H9 (cell line): ENCODE data around the gene NDUFA6. TPM values are rescaled to one million over a fixed set of nuclear protein-coding genes. Genes with fewer than 3 reads are reported as not detected.

Source experiments
- DNase-seq: peaks from one replicate; pipeline ENCODE4 v3.0.0-alpha.2; 2017
- H2AFZ ChIP-seq: one replicate; pipeline ENCODE4 v1.6.1; 2013; ENCODE audit warnings: mild to moderate bottlenecking, low read length, control low read depth, moderate library complexity
- H2AK5ac ChIP-seq: 2 replicates; pipeline ENCODE4 v1.6.1; 2013; ENCODE audit warnings: low read length, control low read depth, mixed read lengths; ENCODE audit not compliant: insufficient read length
- H2BK120ac ChIP-seq: one replicate; pipeline ENCODE4 v1.6.1; 2013; ENCODE audit warnings: low read depth, mild to moderate bottlenecking, low read length, control low read depth, inconsistent platforms; ENCODE audit not compliant: poor library complexity, severe bottlenecking
- H2BK12ac ChIP-seq: 2 replicates; pipeline ENCODE4 v1.6.1; 2013; ENCODE audit warnings: low read length, control low read depth, mixed read lengths, low read depth; ENCODE audit not compliant: insufficient read length
- H2BK15ac ChIP-seq: 2 replicates; pipeline ENCODE4 v1.6.1; 2013; ENCODE audit warnings: low read depth, low read length, control low read depth
- H2BK20ac ChIP-seq: one replicate; pipeline ENCODE4 v1.6.1; 2013; ENCODE audit warnings: low read depth, mild to moderate bottlenecking, low read length, control low read depth, inconsistent platforms; ENCODE audit not compliant: poor library complexity, severe bottlenecking
- H2BK5ac ChIP-seq: 2 replicates; pipeline ENCODE4 v1.6.1; 2013; ENCODE audit warnings: low read length, control low read depth, mixed read lengths; ENCODE audit not compliant: insufficient read length
- H3K14ac ChIP-seq: 2 replicates; pipeline ENCODE4 v1.6.1; 2013; ENCODE audit warnings: low read length, control low read depth; ENCODE audit not compliant: insufficient read depth
- H3K18ac ChIP-seq: 2 replicates; pipeline ENCODE4 v1.6.1; 2013; ENCODE audit warnings: low read depth, mild to moderate bottlenecking, mixed read lengths, low read length, control low read depth; ENCODE audit not compliant: insufficient read length
- H3K23ac ChIP-seq: 2 replicates; pipeline ENCODE4 v1.6.1; 2013; ENCODE audit warnings: low read length, control low read depth, mixed read lengths, low read depth; ENCODE audit not compliant: insufficient read length
- H3K23me2 ChIP-seq: 2 replicates; pipeline ENCODE4 v1.6.1; 2013; ENCODE audit warnings: low read depth, mild to moderate bottlenecking, mixed read lengths, low read length, control low read depth; ENCODE audit not compliant: insufficient read length, poor library complexity, severe bottlenecking
- H3K27ac ChIP-seq: 2 replicates; pipeline ENCODE4 v1.5.1; 2013; ENCODE audit warnings: low read length, control low read depth, mixed read lengths, low read depth; ENCODE audit not compliant: insufficient read length
- H3K27me3 ChIP-seq: 2 replicates; pipeline ENCODE4 v1.6.1; 2013; ENCODE audit warnings: low read length, control low read depth, inconsistent platforms; ENCODE audit not compliant: insufficient read depth
- H3K4ac ChIP-seq: 2 replicates; pipeline ENCODE4 v1.6.1; 2013; ENCODE audit warnings: low read depth, mild to moderate bottlenecking, control low read depth, inconsistent platforms, low read length, moderate library complexity
- H3K4me1 ChIP-seq: 2 replicates; pipeline ENCODE4 v1.6.1; 2013; ENCODE audit warnings: low read length, control low read depth, inconsistent platforms; ENCODE audit not compliant: insufficient read depth
- H3K4me2 ChIP-seq: 2 replicates; pipeline ENCODE4 v1.6.1; 2013; ENCODE audit warnings: low read length, control low read depth, mixed read lengths; ENCODE audit not compliant: insufficient read length, insufficient read depth
- H3K56ac ChIP-seq: 2 replicates; pipeline ENCODE4 v1.6.1; 2013; ENCODE audit warnings: low read depth, mild to moderate bottlenecking, mixed read lengths, low read length, control low read depth; ENCODE audit not compliant: insufficient read length
- H3K79me1 ChIP-seq: 2 replicates; pipeline ENCODE4 v1.6.1; 2013; ENCODE audit warnings: low read depth, mild to moderate bottlenecking, moderate library complexity, low read length, control low read depth, inconsistent platforms; ENCODE audit not compliant: insufficient read depth, poor library complexity, severe bottlenecking
- H3K79me2 ChIP-seq: 2 replicates; pipeline ENCODE4 v1.6.1; 2013; ENCODE audit warnings: low read length, control low read depth, inconsistent platforms; ENCODE audit not compliant: insufficient read depth
- H3K9ac ChIP-seq: 2 replicates; pipeline ENCODE4 v1.6.1; 2013; ENCODE audit warnings: low read length, control low read depth, mixed read lengths; ENCODE audit not compliant: insufficient read length; ENCODE audit errors: extremely low read depth
- H3K9me3 ChIP-seq: one replicate; pipeline ENCODE4 v1.6.1; 2013; ENCODE audit warnings: low read depth, low read length, inconsistent platforms; ENCODE audit not compliant: control insufficient read depth
- H3T11ph ChIP-seq: one replicate; pipeline ENCODE4 v1.6.1; 2013; ENCODE audit warnings: mild to moderate bottlenecking, low read length, control low read depth, inconsistent platforms
- H4K20me1 ChIP-seq: one replicate; pipeline ENCODE4 v1.6.1; 2013; ENCODE audit not compliant: control insufficient read depth, insufficient read length, insufficient read depth
- H4K5ac ChIP-seq: 2 replicates; pipeline ENCODE4 v1.6.1; 2013; ENCODE audit warnings: low read depth, mild to moderate bottlenecking, mixed read lengths, low read length, control low read depth; ENCODE audit not compliant: insufficient read length
- H4K8ac ChIP-seq: replicated peaks from 2 replicates; pipeline ENCODE4 v1.6.1; 2013; ENCODE audit warnings: low read length, control low read depth, mixed read lengths, low read depth; ENCODE audit not compliant: insufficient read length
- H4K91ac ChIP-seq: 2 replicates; pipeline ENCODE4 v1.6.1; 2013; ENCODE audit warnings: low read depth, mild to moderate bottlenecking, moderate library complexity, mixed read lengths, low read length, control low read depth; ENCODE audit not compliant: insufficient read length
- H3K27ac Mint-ChIP-seq, 3 experiments: 2 replicates in 2 of 3; 3 replicates in 1 of 3; pipeline ENCODE4 v1.8.0; 2020 to 2021; ENCODE audit warnings: mixed read lengths in 3 of 3, mild to moderate bottlenecking in 1 of 3, moderate library complexity in 1 of 3
- H3K27me3 Mint-ChIP-seq: 2 replicates; pipeline ENCODE4 v1.8.0; 2021; ENCODE audit warnings: low read depth, mild to moderate bottlenecking, moderate library complexity, mixed read lengths
- H3K36me3 Mint-ChIP-seq, 3 experiments: 2 replicates in 2 of 3; 3 replicates in 1 of 3; pipeline ENCODE4 v1.8.0; 2020 to 2021; ENCODE audit warnings: low read depth in 3 of 3, mixed read lengths in 3 of 3; ENCODE audit not compliant: insufficient read depth in 1 of 3
- H3K4me1 Mint-ChIP-seq, 2 experiments: 2 replicates each; pipeline ENCODE4 v1.8.0; 2020; ENCODE audit warnings: mixed read lengths in 2 of 2
- H3K4me3 Mint-ChIP-seq, 2 experiments: 2 replicates in 1 of 2; 3 replicates in 1 of 2; pipeline ENCODE4 v1.8.0; 2020 to 2021; ENCODE audit warnings: mild to moderate bottlenecking in 2 of 2, mixed read lengths in 2 of 2, moderate library complexity in 1 of 2
- H3K9me3 Mint-ChIP-seq, 2 experiments: 2 replicates in 1 of 2; 3 replicates in 1 of 2; pipeline ENCODE4 v1.8.0; 2020; ENCODE audit warnings: mild to moderate bottlenecking in 2 of 2, mixed read lengths in 2 of 2, moderate library complexity in 1 of 2
- CTCF ChIP-seq: fragments of 200-600 bp; sonication (generic); conservative IDR thresholded peaks from 3 replicates; pipeline ENCODE4 v1.8.0; 2021; ENCODE audit warnings: antibody characterized with exemption, mild to moderate bottlenecking
- WGBS: extraction: QIAGEN DNeasy Blood & Tissue Kit; methylation state at CpG from one replicate; pipeline ENCODE4 v1.1.7; 2013; ENCODE audit warnings: missing lambda C conversion rate, low lambda C conversion rate, mixed read lengths; ENCODE audit not compliant: insufficient read length; ENCODE audit errors: extremely low coverage; 5-methylcytosine and 5-hydroxymethylcytosine counted together
- total RNA-seq: library from RNA; stranded (reverse); gene quantifications from 2 replicates; pipeline ENCODE4 v1.2.1, GENCODE V29; 2021

The NDUFA6 gene
- total RNA-seq, 1 experiment from 2014 or later, result 91.7 TPM

- Histone ChIP-seq H4K5ac (no peak overlapping the region), H4K20me1 (no peaks in the 10 kb centered on the region), H3K18ac (no peak overlapping the region), H2BK12ac (no peak overlapping the region), H3K23ac (no peak overlapping the region), H3K4me1 (peaks cover 10% of the 10 kb centered on the region; the same call in 1 of the 2 replicates), H3K27ac (no peak overlapping the region), H2BK120ac (no peak overlapping the region), H3K9me3 (no peaks in the 10 kb centered on the region), H3T11ph (no peak overlapping the region), H3K4me2 (no peak overlapping the region), H3K27me3 (no peaks in the 10 kb centered on the region), H3K14ac (no peak overlapping the region), H3K79me1 (no peaks in the 10 kb centered on the region), H3K4ac (no peak overlapping the region), H2BK15ac (no peak overlapping the region), H3K23me2 (peaks cover 8% of the 10 kb centered on the region), H3K79me2 (no peaks in the 10 kb centered on the region), H3K56ac (no peak overlapping the region), H2BK20ac (no peak overlapping the region), H2BK5ac (no peak overlapping the region), H2AK5ac (no peak overlapping the region), H4K91ac (no peak overlapping the region), H2AFZ (no peak overlapping the region), H3K9ac (no peak overlapping the region), H4K8ac (no peak overlapping the region)
- Mint-ChIP-seq H3K27ac (peak overlapping the region in 2 of 3 experiments; percentile 48 to 69; a peak in 2 of 7 replicates), H3K9me3 (no peaks in the 10 kb centered on the region; a peak in 2 of 5 replicates), H3K36me3 (peaks cover 23 to 49% (median 39%) of the 10 kb centered on the region in 3 experiments), H3K4me3 (no peak overlapping the region; a peak in 1 of 5 replicates), H3K4me1 (peaks cover 23 to 27% of the 10 kb centered on the region in 2 experiments), H3K27me3 (no peaks in the 10 kb centered on the region; the same call in none of the 2 replicates)
- TF ChIP-seq CTCF, result no peak
- no peak for DNase-seq
- no CpG with 5 or more reads among the region's 7 CpGs for WGBS
Observed at GRCh38 chr22:42066126-42066761, 24.3 kb downstream of the NDUFA6 start.
